HEK293 (cell line): ENCODE measurements around the gene PTPRN2.

ENCODE experiments used
- CTCF ChIA-PET: fragments of 350-600 bp; formaldehyde crosslinking; extraction: SDS; loops from one replicate; lab custom pipeline; 2021; ENCODE audit warnings: antibody characterized with exemption; lab: Yijun Ruan, JAX
- POLR2A ChIA-PET: fragments of 300-600 bp; formaldehyde crosslinking; extraction: SDS; loops from one replicate; lab custom pipeline; 2020; ENCODE audit warnings: antibody characterized with exemption, inconsistent platforms; lab: Yijun Ruan, JAX
- H3K27ac ChIP-seq: fragments of 200-500 bp; sonication (Bioruptor generic); 2 replicates; pipeline ENCODE4 v1.5.1; 2014; ENCODE audit warnings: low read depth, low read length, control low read depth, inconsistent platforms; ENCODE audit errors: extremely low read depth
- H3K36me3 ChIP-seq, 2 experiments: fragments of 200-500 bp in 1 of 2; sonication (Bioruptor generic) in 1 of 2; 1 replicate in 1 of 2; 2 replicates in 1 of 2; pipeline ENCODE4 v1.5.1; 2014 to 2017; ENCODE audit warnings: inconsistent platforms in 2 of 2, low read length in 2 of 2; ENCODE audit not compliant: control insufficient read depth in 2 of 2, insufficient read depth in 1 of 2
- H3K4me1 ChIP-seq: fragments of 200-500 bp; sonication (Bioruptor generic); 2 replicates; pipeline ENCODE4 v1.5.1; 2014; ENCODE audit warnings: mild to moderate bottlenecking, low read length, inconsistent platforms; ENCODE audit not compliant: control insufficient read depth, insufficient read depth
- H3K4me3 ChIP-seq: 2 replicates; pipeline ENCODE4 v1.5.1; 2011; ENCODE audit warnings: low read depth, mild to moderate bottlenecking, control low read depth, low read length, moderate library complexity
- H3K9me3 ChIP-seq: fragments of 200-500 bp; sonication (Bioruptor generic); 2 replicates; pipeline ENCODE4 v1.5.1; 2014; ENCODE audit warnings: low read depth, low read length, inconsistent platforms; ENCODE audit not compliant: control insufficient read depth, insufficient read depth
- BCL11B ChIP-seq: fragments of 450-650 bp; formaldehyde crosslinking; IDR thresholded peaks from 2 replicates; pipeline ENCODE4 v1.5.1; 2016; ENCODE audit warnings: low read depth, missing biosample characterization, missing genetic modification characterization
- BCL6B ChIP-seq: fragments of 450-650 bp; formaldehyde crosslinking; IDR thresholded peaks from 2 replicates; pipeline ENCODE4 v1.5.1; 2017; ENCODE audit warnings: missing biosample characterization, missing genetic modification characterization
- GLI2 ChIP-seq: fragments of 450-650 bp; formaldehyde crosslinking; IDR thresholded peaks from 2 replicates; pipeline ENCODE4; 2017; ENCODE audit warnings: missing biosample characterization, missing genetic modification characterization, low read depth, borderline replicate concordance
- GLI4 ChIP-seq: fragments of 450-650 bp; formaldehyde crosslinking; IDR thresholded peaks from 2 replicates; pipeline ENCODE4 v1.5.1; 2016; ENCODE audit warnings: missing biosample characterization, missing genetic modification characterization
- HOXC10 ChIP-seq: sonication (generic); formaldehyde crosslinking; IDR thresholded peaks from 2 replicates; pipeline ENCODE4 v1.8.1; 2023; ENCODE audit warnings: mild to moderate bottlenecking, missing genetic modification reagents
- OSR2 ChIP-seq: fragments of 450-650 bp; formaldehyde crosslinking; IDR thresholded peaks from 2 replicates; pipeline ENCODE4 v1.5.1; 2016; ENCODE audit warnings: missing biosample characterization, missing genetic modification characterization
- TSHZ1 ChIP-seq: fragments of 450-650 bp; formaldehyde crosslinking; IDR thresholded peaks from 2 replicates; pipeline ENCODE4 v1.5.1; 2016; ENCODE audit warnings: missing biosample characterization, missing genetic modification characterization, borderline replicate concordance
- ZBTB10 ChIP-seq: fragments of 450-650 bp; formaldehyde crosslinking; IDR thresholded peaks from 2 replicates; pipeline ENCODE4 v1.5.1; 2016; ENCODE audit warnings: missing biosample characterization, missing genetic modification characterization
- ZBTB48 ChIP-seq: fragments of 450-650 bp; formaldehyde crosslinking; IDR thresholded peaks from 2 replicates; pipeline ENCODE4 v1.5.1; 2016; ENCODE audit warnings: missing biosample characterization, missing genetic modification characterization
- ZNF112 ChIP-seq: fragments of 450-650 bp; formaldehyde crosslinking; IDR thresholded peaks from 2 replicates; pipeline ENCODE4 v1.5.0; 2017; ENCODE audit warnings: missing biosample characterization, missing genetic modification characterization
- ZNF140 ChIP-seq: fragments of 450-650 bp; formaldehyde crosslinking; IDR thresholded peaks from 2 replicates; pipeline ENCODE4 v1.5.1; 2016; ENCODE audit warnings: missing biosample characterization, missing genetic modification characterization
- ZNF169 ChIP-seq: fragments of 450-650 bp; formaldehyde crosslinking; IDR thresholded peaks from 2 replicates; pipeline ENCODE4 v1.5.1; 2016; ENCODE audit warnings: missing biosample characterization, missing genetic modification characterization
- ZNF174 ChIP-seq: fragments of 450-650 bp; formaldehyde crosslinking; IDR thresholded peaks from 2 replicates; pipeline ENCODE4 v1.5.0; 2017; ENCODE audit warnings: missing biosample characterization, mild to moderate bottlenecking, missing genetic modification characterization
- ZNF221 ChIP-seq: fragments of 450-650 bp; formaldehyde crosslinking; IDR thresholded peaks from 2 replicates; pipeline ENCODE4 v1.5.1; 2017; ENCODE audit warnings: missing biosample characterization, missing genetic modification characterization, borderline replicate concordance
- ZNF223 ChIP-seq: fragments of 450-650 bp; formaldehyde crosslinking; IDR thresholded peaks from 2 replicates; pipeline ENCODE4 v1.5.1; 2016; ENCODE audit warnings: missing biosample characterization, missing genetic modification characterization
- ZNF341 ChIP-seq: fragments of 450-650 bp; formaldehyde crosslinking; IDR thresholded peaks from 2 replicates; pipeline ENCODE4; 2016; ENCODE audit warnings: low read depth, missing biosample characterization, missing genetic modification characterization
- ZNF423 ChIP-seq: fragments of 450-650 bp; formaldehyde crosslinking; IDR thresholded peaks from 2 replicates; pipeline ENCODE4 v1.5.1; 2016; ENCODE audit warnings: missing biosample characterization, missing genetic modification characterization
- ZNF473 ChIP-seq: fragments of 450-650 bp; formaldehyde crosslinking; IDR thresholded peaks from 2 replicates; pipeline ENCODE4 v1.5.1; 2017; ENCODE audit warnings: missing biosample characterization, missing genetic modification characterization
- ZNF529 ChIP-seq: fragments of 450-650 bp; formaldehyde crosslinking; IDR thresholded peaks from 2 replicates; pipeline ENCODE4 v1.5.1; 2017; ENCODE audit warnings: missing genetic modification characterization, missing biosample characterization; ENCODE audit not compliant: insufficient replicate concordance
- ZNF660 ChIP-seq: fragments of 450-650 bp; IDR thresholded peaks from 2 replicates; pipeline ENCODE4 v1.5.1; 2018; ENCODE audit warnings: missing biosample characterization, mild to moderate bottlenecking, missing genetic modification characterization
- ZNF670 ChIP-seq: fragments of 450-650 bp; formaldehyde crosslinking; IDR thresholded peaks from 2 replicates; pipeline ENCODE4 v1.5.1; 2016; ENCODE audit warnings: missing biosample characterization, missing genetic modification characterization, low read depth
- ZNF843 ChIP-seq: fragments of 450-650 bp; formaldehyde crosslinking; IDR thresholded peaks from 2 replicates; pipeline ENCODE4 v1.5.1; 2016; ENCODE audit warnings: missing biosample characterization, missing genetic modification characterization
- ZSCAN16 ChIP-seq: fragments of 450-650 bp; formaldehyde crosslinking; IDR thresholded peaks from 2 replicates; pipeline ENCODE4 v1.5.1; 2016; ENCODE audit warnings: missing biosample characterization, missing genetic modification characterization

Gene PTPRN2

DNA sequence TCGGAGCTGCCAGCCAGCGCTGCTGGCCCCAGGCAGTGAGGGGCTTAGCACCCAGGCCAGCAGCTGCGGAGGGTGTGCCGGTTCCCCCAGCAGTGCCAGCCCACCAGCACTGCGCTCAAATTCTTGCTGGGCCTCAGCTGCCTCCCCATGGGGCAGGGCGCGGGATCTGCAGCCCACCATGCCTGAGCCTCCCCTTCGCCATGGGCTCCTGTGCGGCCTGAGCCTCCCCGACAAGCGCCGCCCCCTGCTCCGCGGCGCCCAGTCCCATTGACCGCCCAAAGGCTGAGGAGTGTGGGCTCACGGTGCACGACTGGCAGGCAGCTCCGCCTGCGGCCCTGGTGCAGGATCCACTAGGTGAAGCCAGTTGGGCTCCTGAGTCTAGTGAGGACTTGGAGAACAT lies 525.0 kb downstream of the PTPRN2 start (continued):
- no peak for TF ChIP-seq ZNF473 (tag by site-specific recombination)

DNA sequence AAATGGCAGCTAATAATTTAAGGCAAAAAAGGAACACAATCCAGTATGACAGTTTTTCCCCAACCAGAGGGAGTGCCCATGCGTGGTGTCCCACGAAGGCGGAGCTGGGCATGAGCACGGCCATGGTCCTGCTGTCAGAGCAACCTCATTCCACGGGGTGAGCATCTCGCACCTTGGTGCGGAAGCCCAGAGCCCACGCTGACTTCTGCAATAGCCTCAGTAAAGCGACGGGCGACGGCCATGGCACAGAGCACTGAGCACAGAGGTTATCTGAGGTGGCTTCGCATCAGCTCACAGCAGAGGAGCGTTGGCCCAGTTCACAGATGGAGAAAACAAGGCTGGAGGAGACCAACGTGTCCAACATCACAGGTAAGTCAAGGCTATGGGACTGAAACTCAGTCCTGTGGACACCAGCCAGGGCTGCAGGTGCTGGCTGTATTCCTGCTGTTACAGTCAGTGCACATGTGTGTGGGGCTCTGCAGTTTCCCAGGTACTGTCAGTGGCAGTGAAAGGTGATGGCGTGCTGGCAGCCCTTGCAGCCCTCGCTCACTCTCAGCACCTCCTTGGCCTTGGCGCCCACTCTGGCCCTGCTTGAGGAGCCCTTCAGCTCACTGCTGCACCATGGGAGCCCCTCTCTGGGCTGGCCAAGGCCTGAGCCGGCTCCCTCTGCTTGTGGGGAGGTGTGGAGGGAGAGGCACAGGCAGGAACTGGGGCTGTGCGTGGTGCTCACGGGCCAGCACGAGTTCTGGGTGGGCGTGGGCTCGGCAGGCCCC lies 525.6 kb downstream of the PTPRN2 start:
- TF ChIP-seq ZNF660 (tag by site-specific recombination), result no peak
- Histone ChIP-seq H3K4me1 (no peaks in the 10 kb centered on the region), H3K4me3 (no peak overlapping the region), H3K27ac (no peak overlapping the region), H3K36me3 (no peaks in the 10 kb centered on the region), H3K9me3 (no peaks in the 10 kb centered on the region)
- CTCF ChIA-PET, result no interaction called here
- POLR2A ChIA-PET, result interaction anchor here (0.6 kb wide), 1 partner anchor 195 kb away, joined by 4 read pairs; no protein-coding TSS in a partner anchor

- no peaks in the 10 kb centered on the region for H3K4me1 ChIP-seq
- no peaks in the 10 kb centered on the region for H3K9me3 ChIP-seq
- no peak overlapping the region for H3K27ac ChIP-seq
- H3K36me3 ChIP-seq, result no peaks in the 10 kb centered on the region
- ChIA-PET CTCF (no interaction called here), POLR2A (no interaction called here)
- TF ChIP-seq TSHZ1 (no peak), ZNF423 (no peak), ZNF140 (tag by site-specific recombination) (no peak), ZNF221 (tag by site-specific recombination) (no peak), GLI2 (tag by site-specific recombination) (no peak), OSR2 (tag by site-specific recombination) (no peak), ZNF223 (tag by site-specific recombination) (no peak), ZNF843 (tag by site-specific recombination) (no peak), ZNF670 (tag by site-specific recombination) (no peak)
- H3K4me3 ChIP-seq, result no peak overlapping the region
These were observed 526.5 kb downstream of the PTPRN2 start for GRCh38 chr7:158061026-158061630.

GRCh38 chr7:158060216-158060615 lies 527.4 kb downstream of the PTPRN2 start:
- Histone ChIP-seq H3K36me3 (no peaks in the 10 kb centered on the region), H3K9me3 (no peaks in the 10 kb centered on the region), H3K4me1 (no peaks in the 10 kb centered on the region), H3K4me3 (no peak overlapping the region), H3K27ac (no peak overlapping the region)
- POLR2A ChIA-PET, result no interaction called here
- TF ChIP-seq ZNF529 (tag by site-specific recombination) (no peak), BCL11B (no peak), ZSCAN16 (tag by site-specific recombination) (no peak), ZNF174 (tag by site-specific recombination) (no peak), BCL6B (tag by site-specific recombination) (no peak), ZBTB48 (tag by site-specific recombination) (no peak), ZNF169 (no peak), HOXC10 (CRISPR knock-in tag) (no peak), ZNF112 (tag by site-specific recombination) (no peak), ZNF341 (tag by site-specific recombination) (no peak), GLI4 (no peak), ZBTB10 (tag by site-specific recombination) (no peak)
- CTCF ChIA-PET, result no interaction called here
